PC-3 (cell line): ENCODE results near the gene MORN1. TPM values are rescaled to one million over a fixed set of nuclear protein-coding genes. Genes with fewer than 3 reads are reported as not detected.

ENCODE experiments used
- ATAC-seq: fragments of 200-7000 bp; cut with Tn5 transposase; 2 replicates; pipeline ENCODE4 v1.9.1; 2020; ENCODE audit warnings: mild to moderate bottlenecking, moderate library complexity
- BruUV-seq: library from RNA; stranded (reverse); fragments of 400-500 nt; replicated peaks from 2 replicates; lab custom pipeline; 2021; lab: Mats Ljungman, UMichigan
- CTCF ChIA-PET: fragments of 300-600 bp; sonication (Branson Sonifier 250); formaldehyde crosslinking; loops from one replicate; lab custom pipeline; 2022; ENCODE audit warnings: antibody characterized with exemption; lab: Charles Lee
- POLR2A ChIA-PET: fragments of 300-600 bp; sonication (Branson Sonifier 250); formaldehyde crosslinking; loops from one replicate; lab custom pipeline; 2022; ENCODE audit warnings: antibody characterized with exemption; ENCODE audit not compliant: unreplicated experiment; lab: Charles Lee
- DNase-seq: peaks from one replicate; pipeline ENCODE4 v3.0.0-alpha.2; 2015
- H2AFZ ChIP-seq: fragments of 300-600 bp; sonication (generic); 2 replicates; pipeline ENCODE4 v1.6.0; 2016; ENCODE audit warnings: antibody characterized with exemption, low read length
- H3F3A ChIP-seq: fragments of 300-600 bp; sonication (generic); one replicate; pipeline ENCODE4 v1.6.0; 2017; ENCODE audit warnings: antibody characterized with exemption, low read length, control low read depth, mild to moderate bottlenecking; ENCODE audit not compliant: unreplicated experiment
- H3K27ac ChIP-seq: fragments of 300-600 bp; sonication (generic); 2 replicates; pipeline ENCODE4 v1.5.1; 2016; ENCODE audit warnings: mild to moderate bottlenecking, low read length
- H3K27me3 ChIP-seq: fragments of 300-600 bp; sonication (generic); 2 replicates; pipeline ENCODE4 v1.6.1; 2016; ENCODE audit warnings: low read length, mixed read lengths
- H3K36me3 ChIP-seq: fragments of 300-600 bp; sonication (generic); 2 replicates; pipeline ENCODE4 v1.6.1; 2016; ENCODE audit warnings: low read depth, mixed run types, low read length, mixed read lengths
- H3K4me1 ChIP-seq: fragments of 300-600 bp; sonication (generic); 2 replicates; pipeline ENCODE4 v1.5.1; 2016; ENCODE audit warnings: low read length; ENCODE audit not compliant: insufficient read depth
- H3K4me2 ChIP-seq: fragments of 300-600 bp; sonication (generic); 2 replicates; pipeline ENCODE4 v1.6.0; 2016; ENCODE audit warnings: low read length
- H3K4me3 ChIP-seq: fragments of 300-600 bp; sonication (generic); 2 replicates; pipeline ENCODE4 v1.5.1; 2016; ENCODE audit warnings: mild to moderate bottlenecking, low read length, mixed read lengths
- H3K79me2 ChIP-seq: fragments of 300-600 bp; sonication (generic); 2 replicates; pipeline ENCODE4 v1.6.1; 2017; ENCODE audit warnings: low read length, mixed read lengths
- H3K9ac ChIP-seq: fragments of 300-600 bp; sonication (generic); 2 replicates; pipeline ENCODE4 v1.6.0; 2016; ENCODE audit warnings: mild to moderate bottlenecking, low read length
- H3K9me2 ChIP-seq: fragments of 300-600 bp; sonication (generic); replicated peaks from 2 replicates; pipeline ENCODE4 v1.6.1; 2016; ENCODE audit warnings: mixed run types, low read length, mixed read lengths
- H3K9me3 ChIP-seq: fragments of 300-600 bp; sonication (generic); 2 replicates; pipeline ENCODE4 v1.6.1; 2016; ENCODE audit warnings: low read length, mixed read lengths
- H4K20me1 ChIP-seq: fragments of 300-600 bp; sonication (generic); 2 replicates; pipeline ENCODE4 v1.6.1; 2016; ENCODE audit warnings: low read length, mixed read lengths
- EZH2 ChIP-seq: fragments of 300-600 bp; sonication (generic); IDR thresholded peaks from one replicate; pipeline ENCODE4 v1.6.1; 2017; ENCODE audit warnings: antibody characterized with exemption, mild to moderate bottlenecking, low read length; ENCODE audit not compliant: unreplicated experiment
- EZH2phosphoT487 ChIP-seq: fragments of 300-600 bp; sonication (generic); IDR thresholded peaks from 2 replicates; pipeline ENCODE4 v1.6.1; 2018; ENCODE audit warnings: mild to moderate bottlenecking, antibody characterized with exemption, low read length, borderline replicate concordance
- intact Hi-C: fragments of 100-400 bp; cut with micrococcal nuclease; formaldehyde crosslinking; loops from 2 replicates; pipeline ENCODE4 v1.9.0; 2023
- total RNA-seq: library from RNA; depleted of rRNA; stranded (reverse); fragments of >200 nt; gene quantifications from 2 replicates; pipeline ENCODE4 v1.2.3, GENCODE V29; 2014
- TF ChIP-seq, protein P1 (sequence below): fragments of 300-600 bp; sonication (generic); conservative IDR thresholded peaks from 2 replicates; pipeline ENCODE4 v1.5.1; 2017; ENCODE audit warnings: antibody characterized with exemption, low read depth, mild to moderate bottlenecking, low read length

The MORN1 gene
- total RNA-seq, 1 experiment from 2014 or later, result 11.2 TPM

DNA sequence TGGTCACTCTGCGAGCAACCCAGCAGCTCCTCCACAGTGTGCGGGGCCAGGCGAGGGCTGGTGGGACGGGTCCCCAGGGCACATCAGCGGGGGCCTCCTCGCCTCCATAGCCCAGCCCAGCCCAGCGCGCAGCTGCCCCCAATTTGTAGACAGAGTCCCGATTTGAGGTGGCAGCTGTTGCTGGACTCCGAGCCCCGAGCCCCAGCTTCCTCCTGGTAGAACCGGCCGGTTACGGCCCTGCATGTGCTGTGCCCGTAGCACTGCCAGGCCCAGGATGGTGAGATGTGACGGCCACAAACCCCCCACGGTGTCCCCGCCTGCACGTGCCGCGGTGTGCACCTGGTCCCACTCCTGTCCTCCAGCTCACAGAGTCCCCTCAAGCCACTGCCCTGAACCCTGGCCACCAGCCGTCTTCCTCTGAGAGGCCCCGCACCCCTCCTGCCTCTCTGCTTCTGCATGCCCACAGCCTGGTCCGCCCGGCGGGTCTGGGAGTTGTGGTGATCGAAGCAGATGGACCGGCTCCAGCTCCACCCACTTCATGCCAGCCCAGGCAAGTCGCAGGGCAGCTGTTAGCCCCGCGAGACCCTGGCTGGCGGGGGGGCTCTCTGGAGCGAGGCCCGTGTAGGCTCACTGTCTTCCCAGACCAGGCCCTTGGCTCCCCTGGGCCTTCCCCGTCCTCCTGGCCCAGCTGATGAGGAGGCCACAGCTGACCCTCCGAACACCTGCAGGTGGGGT, 55.5 kb downstream of the MORN1 start:
- Histone ChIP-seq H3K4me3 (no peak overlapping the region), H3K9ac (no peak overlapping the region), H2AFZ (no peak overlapping the region), H3K79me2 (no peaks in the 10 kb centered on the region), H3K9me3 (no peaks in the 10 kb centered on the region), H3K9me2 (no peaks in the 10 kb centered on the region), H3K36me3 (no peaks in the 10 kb centered on the region), H4K20me1 (no peaks in the 10 kb centered on the region), H3F3A (peaks cover 3% of the 10 kb centered on the region), H3K4me1 (peaks cover 18% of the 10 kb centered on the region), H3K27ac (no peak overlapping the region), H3K27me3 (no peaks in the 10 kb centered on the region), H3K4me2 (no peak overlapping the region)
- no TSS peak for BruUV-seq
- TF ChIP-seq EZH2 (no peak), EZH2phosphoT487 (no peak)
- TF ChIP-seq, protein P1, sequence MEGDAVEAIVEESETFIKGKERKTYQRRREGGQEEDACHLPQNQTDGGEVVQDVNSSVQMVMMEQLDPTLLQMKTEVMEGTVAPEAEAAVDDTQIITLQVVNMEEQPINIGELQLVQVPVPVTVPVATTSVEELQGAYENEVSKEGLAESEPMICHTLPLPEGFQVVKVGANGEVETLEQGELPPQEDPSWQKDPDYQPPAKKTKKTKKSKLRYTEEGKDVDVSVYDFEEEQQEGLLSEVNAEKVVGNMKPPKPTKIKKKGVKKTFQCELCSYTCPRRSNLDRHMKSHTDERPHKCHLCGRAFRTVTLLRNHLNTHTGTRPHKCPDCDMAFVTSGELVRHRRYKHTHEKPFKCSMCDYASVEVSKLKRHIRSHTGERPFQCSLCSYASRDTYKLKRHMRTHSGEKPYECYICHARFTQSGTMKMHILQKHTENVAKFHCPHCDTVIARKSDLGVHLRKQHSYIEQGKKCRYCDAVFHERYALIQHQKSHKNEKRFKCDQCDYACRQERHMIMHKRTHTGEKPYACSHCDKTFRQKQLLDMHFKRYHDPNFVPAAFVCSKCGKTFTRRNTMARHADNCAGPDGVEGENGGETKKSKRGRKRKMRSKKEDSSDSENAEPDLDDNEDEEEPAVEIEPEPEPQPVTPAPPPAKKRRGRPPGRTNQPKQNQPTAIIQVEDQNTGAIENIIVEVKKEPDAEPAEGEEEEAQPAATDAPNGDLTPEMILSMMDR, result no peak
- POLR2A ChIA-PET, result no interaction called here
- intact Hi-C loops, result loop anchor here (1.0 kb wide), 1 partner anchor 137 kb away; no protein-coding TSS in a partner anchor
- no peak for ATAC-seq
- DNase-seq, result no peak
- CTCF ChIA-PET, result no interaction called here

DNA sequence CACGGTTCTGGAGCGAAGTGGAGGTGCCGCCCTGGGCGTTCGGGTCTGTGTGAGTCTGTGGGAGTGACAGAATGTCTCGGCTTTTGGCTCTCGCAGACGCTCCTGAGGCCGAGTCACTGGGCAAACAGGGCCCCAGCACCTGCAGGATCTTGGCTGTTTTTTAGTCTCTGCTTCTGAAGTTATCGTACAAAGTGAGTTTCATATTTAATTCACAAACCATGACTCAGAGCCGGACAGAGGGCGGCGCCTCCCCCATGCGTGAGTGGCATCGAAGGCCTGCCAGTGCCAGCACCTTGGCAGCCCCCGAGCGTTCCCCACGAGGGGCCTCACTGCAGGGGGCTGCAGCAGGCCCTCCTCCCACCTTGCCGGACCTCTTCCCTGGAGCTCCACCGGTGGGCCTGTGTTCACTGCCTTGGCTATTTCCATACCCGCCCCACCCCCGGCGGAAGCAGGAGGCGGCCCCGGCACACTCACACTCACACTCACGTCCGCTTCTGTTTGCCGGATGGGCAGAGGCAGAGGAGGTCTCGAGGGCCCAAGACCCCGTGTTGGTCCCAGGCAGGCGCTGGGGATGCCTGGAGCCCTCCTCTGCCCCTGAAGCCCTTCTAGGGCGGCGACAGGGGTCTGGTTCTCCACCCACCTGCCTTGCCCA, 56.3 kb downstream of the MORN1 start:
- ChIA-PET CTCF (no interaction called here), POLR2A (no interaction called here)
- Histone ChIP-seq H3K4me1 (peaks cover 18% of the 10 kb centered on the region), H3K27ac (peak overlapping the region; percentile 53), H3K79me2 (no peaks in the 10 kb centered on the region), H2AFZ (peak overlapping the region; percentile 47), H3K27me3 (no peaks in the 10 kb centered on the region), H3K36me3 (no peaks in the 10 kb centered on the region), H3K9ac (peak overlapping the region; percentile 1; the same call in 1 of the 2 replicates), H4K20me1 (no peaks in the 10 kb centered on the region), H3K9me3 (no peaks in the 10 kb centered on the region), H3K9me2 (no peaks in the 10 kb centered on the region), H3K4me3 (peak overlapping the region; percentile 16; the same call in 1 of the 2 replicates), H3F3A (peaks cover 3% of the 10 kb centered on the region), H3K4me2 (peak overlapping the region; percentile 57)
- ATAC-seq (peak; percentile 89), DNase-seq (peak; percentile 93)
- TSS peak; percentile 55 for BruUV-seq
- intact Hi-C loops, result loop anchor here (1.0 kb wide), 1 partner anchor 136 kb away; no protein-coding TSS in a partner anchor
- TF ChIP-seq, protein P1, result no peak
- TF ChIP-seq EZH2 (no peak), EZH2phosphoT487 (no peak)
